ENCODE results near the gene ST6GALNAC6.

The ST6GALNAC6 gene

DNA sequence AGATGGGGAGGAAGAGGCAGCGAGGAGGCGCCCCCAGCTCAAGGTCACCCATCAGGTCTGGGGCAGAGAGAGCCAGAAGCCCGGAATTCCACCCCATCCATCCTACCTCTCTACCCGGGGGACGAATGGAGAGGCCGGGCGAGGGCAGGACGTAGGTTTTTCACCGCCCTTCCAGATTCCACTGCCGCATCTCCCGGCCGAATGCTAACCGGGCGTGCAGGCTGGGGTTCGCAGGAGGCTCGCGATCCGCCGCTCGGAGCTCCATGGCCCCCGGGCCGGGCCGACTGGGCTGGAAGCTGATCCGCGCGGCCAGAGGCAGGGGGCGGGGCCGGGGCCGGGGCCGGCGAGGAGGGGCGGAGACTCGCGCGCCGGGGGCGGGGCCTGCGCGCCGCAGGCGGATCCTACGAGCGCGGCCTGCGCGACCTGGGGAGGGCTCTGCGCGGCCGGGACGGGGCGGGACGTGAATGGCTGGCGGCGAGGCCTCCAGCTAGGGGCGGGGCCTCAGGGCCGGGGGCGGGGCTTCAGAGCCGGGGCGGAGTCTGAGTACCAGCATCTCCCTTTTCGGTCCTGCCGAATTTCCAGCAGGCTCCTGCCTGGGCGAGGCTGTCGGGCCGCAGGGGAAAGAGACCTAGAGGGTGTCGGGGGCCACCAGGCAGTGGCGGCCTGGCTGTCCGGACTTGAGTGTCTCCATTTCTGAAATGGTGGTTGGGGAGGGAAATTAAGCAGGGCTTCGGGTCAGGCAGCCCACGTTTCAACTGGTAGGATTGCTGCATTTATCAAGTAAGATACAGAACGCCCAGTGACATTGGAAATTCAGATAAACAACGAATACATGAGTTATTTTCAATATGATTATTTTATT is 17.5 kb upstream of the ST6GALNAC6 start, which contains the start of gene ST6GALNAC4:
Gene ST6GALNAC4, minus strand, starts transcription at position 322 of the 862 bp plus-strand sequence. CDS start 622 bp downstream, outside the sequence.
- DNase-seq (ENCODE audit: low spot score) = peak; percentile 94

- DNase-seq (ENCODE audit: low spot score) = no peak
Measured at GRCh38 chr9:127915801-127916719, 16.7 kb upstream of the ST6GALNAC6 start.

GRCh38 chr9:127915325-127915752 is 15.9 kb upstream of the ST6GALNAC6 start:
- DNase-seq (ENCODE audit: low spot score) = no peak

DNA sequence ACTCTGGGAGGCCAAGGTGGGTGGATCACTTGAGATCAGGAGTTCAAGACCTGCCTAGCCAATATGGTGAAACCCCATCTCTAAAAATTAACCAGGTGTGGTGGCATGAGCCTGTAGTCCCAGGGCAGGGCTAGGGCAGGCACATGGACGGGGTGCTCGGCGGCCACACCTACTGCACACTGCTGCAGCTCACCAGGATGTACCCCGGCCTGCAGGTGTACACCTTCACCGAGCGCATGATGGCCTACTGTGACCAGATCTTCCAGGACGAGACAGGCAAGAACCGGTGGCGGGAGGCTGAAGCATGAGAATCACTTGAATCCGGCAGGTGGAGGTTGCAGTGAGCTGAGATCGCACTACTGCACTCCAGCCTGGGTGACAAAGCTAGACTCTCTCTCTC is 14.3 kb upstream of the ST6GALNAC6 start:
- no peak for DNase-seq (ENCODE audit: low spot score)

DNA sequence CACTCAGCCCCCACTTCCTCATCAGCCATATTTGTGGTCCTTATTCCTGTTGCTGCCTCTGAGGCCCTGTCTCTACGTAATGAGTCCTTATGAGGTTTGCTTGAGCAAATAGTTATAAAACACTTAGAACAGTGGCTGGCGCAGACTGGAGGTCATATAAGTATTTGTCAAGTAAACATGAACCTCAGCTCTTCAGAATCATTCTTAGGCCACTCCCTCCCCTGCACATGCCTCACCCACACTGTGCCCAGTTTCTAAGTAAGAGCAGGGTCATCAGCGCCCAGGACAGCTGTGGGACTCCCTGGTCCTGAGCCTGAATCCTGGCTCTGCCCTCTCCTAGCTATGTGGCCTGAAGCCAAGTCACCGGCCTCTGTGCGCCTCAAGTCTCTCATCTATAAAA is 13.5 kb upstream of the ST6GALNAC6 start:
- DNase-seq (ENCODE audit: low spot score) = no peak

GRCh38 chr9:127912296-127912695 is 12.9 kb upstream of the ST6GALNAC6 start:
- DNase-seq (ENCODE audit: low spot score) = no peak

- no peak for DNase-seq (ENCODE audit: low spot score)
Measured at GRCh38 chr9:127910613-127911205, 11.3 kb upstream of the ST6GALNAC6 start.

GRCh38 chr9:127909839-127910273 is 10.5 kb upstream of the ST6GALNAC6 start:
- no peak for DNase-seq (ENCODE audit: low spot score)

DNA sequence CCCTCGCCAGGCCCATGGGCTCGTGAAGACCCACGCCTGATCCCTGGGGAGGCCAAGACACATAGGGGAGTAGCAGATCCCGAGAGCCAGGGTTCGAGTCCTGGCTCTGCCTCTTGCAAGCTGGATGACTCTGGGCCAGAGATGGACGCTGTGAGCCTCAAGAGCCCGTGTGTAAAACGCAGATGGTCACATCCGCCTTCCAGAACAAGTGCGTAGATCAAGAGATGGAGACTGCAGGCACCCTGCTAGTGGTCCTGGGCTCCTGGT is 9.2 kb upstream of the ST6GALNAC6 start:
- DNase-seq (ENCODE audit: low spot score) = no peak

GRCh38 chr9:127907867-127908659 is 8.7 kb upstream of the ST6GALNAC6 start:
- DNase-seq (ENCODE audit: low spot score) = no peak

DNA sequence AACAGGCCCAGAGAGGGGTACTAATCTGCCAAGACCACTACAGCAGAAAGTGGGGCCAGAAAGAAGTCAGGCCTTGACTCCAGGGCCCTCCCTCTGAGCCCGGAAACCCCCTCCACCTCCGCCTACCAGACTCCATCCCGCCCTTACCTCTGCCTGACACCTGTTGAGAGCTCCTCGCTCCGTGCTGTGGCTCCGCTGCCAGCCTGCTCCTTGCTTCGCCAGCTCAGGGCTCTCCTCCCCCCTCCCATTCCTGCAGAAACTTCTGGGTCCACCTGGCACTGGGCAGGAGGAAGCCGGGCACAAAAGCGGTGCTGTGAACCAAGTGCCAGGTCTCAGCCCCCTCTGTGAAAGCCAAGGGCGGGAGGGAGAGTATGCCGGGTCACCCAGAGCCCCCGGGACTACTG is 6.4 kb upstream of the ST6GALNAC6 start:
- peak; percentile 72 for DNase-seq (ENCODE audit: low spot score)

- DNase-seq (ENCODE audit: low spot score) = peak; percentile 72
Measured at GRCh38 chr9:127905004-127905728, 5.8 kb upstream of the ST6GALNAC6 start.

DNA sequence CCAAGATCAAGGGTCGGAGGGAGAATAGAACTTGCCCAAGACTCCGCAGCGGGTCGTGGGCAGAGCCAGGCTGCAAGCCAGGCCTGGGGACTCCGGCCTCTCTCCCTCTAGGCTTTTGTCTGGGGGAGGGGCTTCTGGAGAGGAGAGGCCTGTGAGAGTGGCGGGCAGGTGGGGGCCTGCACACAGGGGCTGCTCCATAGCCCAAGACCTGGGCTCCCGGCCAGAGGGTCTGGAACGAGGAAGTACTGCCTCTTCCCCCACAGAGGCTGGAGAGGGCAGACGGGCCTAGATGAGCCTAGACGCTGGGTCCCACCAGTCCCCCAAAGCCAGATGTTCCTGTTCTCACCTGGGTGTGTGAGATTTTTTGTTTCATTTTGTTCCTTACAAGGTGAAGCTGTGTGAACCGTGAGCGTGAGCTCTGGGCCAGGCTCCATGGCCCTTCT is 5.2 kb upstream of the ST6GALNAC6 start:
- DNase-seq (ENCODE audit: low spot score) = no peak

- DNase-seq (ENCODE audit: low spot score) = peak; percentile 53
Measured at GRCh38 chr9:127903557-127904475, 4.4 kb upstream of the ST6GALNAC6 start.

- no peak for DNase-seq (ENCODE audit: low spot score)
Measured at GRCh38 chr9:127898433-127899127, 823 bp downstream of the ST6GALNAC6 start.

DNA sequence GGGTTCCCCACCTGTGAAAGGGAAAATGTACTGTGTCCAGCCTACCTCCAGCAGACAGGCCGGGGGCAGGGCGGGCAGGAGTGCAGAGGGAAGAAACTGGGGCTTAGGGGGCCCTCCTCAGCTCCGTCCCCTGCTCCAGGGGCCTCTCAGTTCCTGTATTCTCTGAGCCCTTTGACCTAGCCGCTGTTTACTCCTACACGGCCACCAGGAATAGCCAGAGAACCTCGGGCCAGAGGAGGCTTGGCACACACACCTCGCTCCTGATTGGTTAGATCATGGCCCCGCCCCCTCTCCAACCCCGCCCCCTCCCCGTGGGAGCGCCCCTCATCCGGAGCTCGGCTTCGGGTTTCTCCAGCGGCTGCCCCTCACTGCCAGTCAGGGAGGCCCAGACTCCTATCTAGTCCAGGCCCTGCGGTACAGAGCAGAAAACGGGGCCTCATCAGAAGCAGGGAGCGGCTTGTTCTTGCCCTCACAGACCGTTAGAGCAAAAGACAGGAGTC is 2.2 kb downstream of the ST6GALNAC6 start:
- DNase-seq (ENCODE audit: low spot score) = no peak

DNA sequence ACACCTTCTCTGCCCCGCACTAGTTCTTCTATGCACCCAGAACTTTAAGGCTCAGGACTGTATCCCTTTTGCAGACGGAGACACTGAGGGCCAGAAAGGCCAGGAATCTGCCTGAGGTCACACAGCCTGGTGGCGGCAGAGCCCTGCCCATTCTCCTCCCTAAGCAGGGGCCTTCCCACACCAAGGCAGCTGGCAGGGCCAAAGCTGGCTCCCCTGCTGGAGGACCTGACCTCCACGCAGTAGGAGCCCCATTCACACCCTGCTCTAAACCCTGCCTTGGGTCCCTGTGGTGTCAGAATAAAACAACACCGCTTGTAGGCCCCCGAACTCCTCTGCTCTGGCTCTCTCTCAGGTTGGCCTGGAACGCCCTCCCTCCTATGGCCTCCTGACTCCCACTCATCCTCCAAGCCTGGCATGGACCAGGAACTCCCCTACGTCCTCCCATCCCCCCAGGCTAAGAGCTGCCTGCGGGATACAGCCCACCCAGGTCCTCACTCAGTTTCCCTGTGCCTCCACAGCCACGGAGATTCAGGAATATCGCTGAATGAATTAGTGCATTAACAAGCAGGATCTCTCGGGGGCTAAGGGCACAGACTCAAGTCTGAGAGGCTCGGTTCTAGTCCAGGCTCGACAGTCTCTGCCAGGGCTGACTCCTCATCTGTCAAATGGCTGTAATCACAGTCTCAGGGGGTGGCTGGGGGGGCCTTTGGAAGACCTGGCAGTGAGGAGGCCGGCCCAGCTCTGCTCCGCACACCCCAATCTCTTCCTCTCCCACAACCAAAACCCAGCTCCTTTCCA is 2.8 kb downstream of the ST6GALNAC6 start:
- no peak for DNase-seq (ENCODE audit: low spot score)

- DNase-seq (ENCODE audit: low spot score) = no peak
Measured at GRCh38 chr9:127895811-127896210, 3.6 kb downstream of the ST6GALNAC6 start.

Data from CD4-positive, alpha-beta T cell treated with Interleukin-2 at 100 ng/mL for 4 hours (primary cell).